ENCODE measurements around the gene LTBP3. TPM values are rescaled to one million over a fixed set of nuclear protein-coding genes. Genes with fewer than 3 reads are reported as not detected.

Gene LTBP3
- total and polyA plus RNA-seq, 9 of the 15 experiments (the other 6 are each of a cell fraction or from before 2014, with no cell fraction given) = 0.06 to 20.5 (median 4.8) TPM

DNA sequence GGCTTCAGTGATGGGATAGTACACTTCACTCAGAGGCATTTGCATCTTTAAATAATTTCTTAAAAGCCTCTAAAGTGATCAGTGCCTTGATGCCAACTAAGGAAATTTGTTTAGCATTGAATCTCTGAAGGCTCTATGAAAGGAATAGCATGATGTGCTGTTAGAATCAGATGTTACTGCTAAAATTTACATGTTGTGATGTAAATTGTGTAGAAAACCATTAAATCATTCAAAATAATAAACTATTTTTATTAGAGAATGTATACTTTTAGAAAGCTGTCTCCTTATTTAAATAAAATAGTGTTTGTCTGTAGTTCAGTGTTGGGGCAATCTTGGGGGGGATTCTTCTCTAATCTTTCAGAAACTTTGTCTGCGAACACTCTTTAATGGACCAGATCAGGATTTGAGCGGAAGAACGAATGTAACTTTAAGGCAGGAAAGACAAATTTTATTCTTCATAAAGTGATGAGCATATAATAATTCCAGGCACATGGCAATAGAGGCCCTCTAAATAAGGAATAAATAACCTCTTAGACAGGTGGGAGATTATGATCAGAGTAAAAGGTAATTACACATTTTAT, 54.7 kb downstream of the LTBP3 start (continued):
- TF ChIP-seq ZBTB40 (IDR thresholded peaks at IDR 0.05) (no peak), ZBTB40 (CRISPR knock-in tag; IDR thresholded peaks at IDR 0.05) (no peak), XRCC3 (IDR thresholded peaks at IDR 0.05) (no peak; the same call in 1 of the 2 replicates), ZNF785 (CRISPR knock-in tag; IDR thresholded peaks at IDR 0.05) (no peak), KHSRP (IDR thresholded peaks at IDR 0.05) (peak; percentile 73), BRCA1 (IDR thresholded peaks at IDR 0.05) (no peak), BRCA1 (CRISPR knock-in tag; IDR thresholded peaks at IDR 0.05) (no peak), BRD4 (IDR thresholded peaks at IDR 0.05) (no peak; the same call in 1 of the 2 replicates), U2AF2 (optimal IDR thresholded peaks at IDR 0.05; ENCODE audit: low read depth, low read length) (no peak)
- TF ChIP-seq, protein P1, sequence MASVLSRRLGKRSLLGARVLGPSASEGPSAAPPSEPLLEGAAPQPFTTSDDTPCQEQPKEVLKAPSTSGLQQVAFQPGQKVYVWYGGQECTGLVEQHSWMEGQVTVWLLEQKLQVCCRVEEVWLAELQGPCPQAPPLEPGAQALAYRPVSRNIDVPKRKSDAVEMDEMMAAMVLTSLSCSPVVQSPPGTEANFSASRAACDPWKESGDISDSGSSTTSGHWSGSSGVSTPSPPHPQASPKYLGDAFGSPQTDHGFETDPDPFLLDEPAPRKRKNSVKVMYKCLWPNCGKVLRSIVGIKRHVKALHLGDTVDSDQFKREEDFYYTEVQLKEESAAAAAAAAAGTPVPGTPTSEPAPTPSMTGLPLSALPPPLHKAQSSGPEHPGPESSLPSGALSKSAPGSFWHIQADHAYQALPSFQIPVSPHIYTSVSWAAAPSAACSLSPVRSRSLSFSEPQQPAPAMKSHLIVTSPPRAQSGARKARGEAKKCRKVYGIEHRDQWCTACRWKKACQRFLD (CRISPR knock-in tag; IDR thresholded peaks at IDR 0.05) = no peak
